VCaP (cell line): ENCODE measurements around the gene TBX15.

Experiments
- H3K27ac ChIP-seq: fragments of 450-650 bp; 2 replicates; pipeline ENCODE4 v1.5.1; 2017
- TF ChIP-seq, protein P1 (sequence below): fragments of 450-650 bp; conservative IDR thresholded peaks from 2 replicates; pipeline ENCODE4 v1.5.1; 2017; ENCODE audit warnings: mild to moderate bottlenecking, moderate library complexity

The TBX15 gene

GRCh38 chr1:118982821-118983557 lies 5.2 kb downstream of the TBX15 start:
- TF ChIP-seq, protein P1, sequence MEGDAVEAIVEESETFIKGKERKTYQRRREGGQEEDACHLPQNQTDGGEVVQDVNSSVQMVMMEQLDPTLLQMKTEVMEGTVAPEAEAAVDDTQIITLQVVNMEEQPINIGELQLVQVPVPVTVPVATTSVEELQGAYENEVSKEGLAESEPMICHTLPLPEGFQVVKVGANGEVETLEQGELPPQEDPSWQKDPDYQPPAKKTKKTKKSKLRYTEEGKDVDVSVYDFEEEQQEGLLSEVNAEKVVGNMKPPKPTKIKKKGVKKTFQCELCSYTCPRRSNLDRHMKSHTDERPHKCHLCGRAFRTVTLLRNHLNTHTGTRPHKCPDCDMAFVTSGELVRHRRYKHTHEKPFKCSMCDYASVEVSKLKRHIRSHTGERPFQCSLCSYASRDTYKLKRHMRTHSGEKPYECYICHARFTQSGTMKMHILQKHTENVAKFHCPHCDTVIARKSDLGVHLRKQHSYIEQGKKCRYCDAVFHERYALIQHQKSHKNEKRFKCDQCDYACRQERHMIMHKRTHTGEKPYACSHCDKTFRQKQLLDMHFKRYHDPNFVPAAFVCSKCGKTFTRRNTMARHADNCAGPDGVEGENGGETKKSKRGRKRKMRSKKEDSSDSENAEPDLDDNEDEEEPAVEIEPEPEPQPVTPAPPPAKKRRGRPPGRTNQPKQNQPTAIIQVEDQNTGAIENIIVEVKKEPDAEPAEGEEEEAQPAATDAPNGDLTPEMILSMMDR: no peak
- H3K27ac ChIP-seq: no peak overlapping the region

- TF ChIP-seq, protein P1: no peak
Measured at GRCh38 chr1:118982266-118982665, 5.9 kb downstream of the TBX15 start.

GRCh38 chr1:118981436-118981835 lies 6.7 kb downstream of the TBX15 start:
- H3K27ac ChIP-seq: no peak overlapping the region
- TF ChIP-seq, protein P1: no peak

More at GRCh38 chr1:118982266-118982665, 5.9 kb downstream of the TBX15 start:
- no peak overlapping the region for H3K27ac ChIP-seq

DNA sequence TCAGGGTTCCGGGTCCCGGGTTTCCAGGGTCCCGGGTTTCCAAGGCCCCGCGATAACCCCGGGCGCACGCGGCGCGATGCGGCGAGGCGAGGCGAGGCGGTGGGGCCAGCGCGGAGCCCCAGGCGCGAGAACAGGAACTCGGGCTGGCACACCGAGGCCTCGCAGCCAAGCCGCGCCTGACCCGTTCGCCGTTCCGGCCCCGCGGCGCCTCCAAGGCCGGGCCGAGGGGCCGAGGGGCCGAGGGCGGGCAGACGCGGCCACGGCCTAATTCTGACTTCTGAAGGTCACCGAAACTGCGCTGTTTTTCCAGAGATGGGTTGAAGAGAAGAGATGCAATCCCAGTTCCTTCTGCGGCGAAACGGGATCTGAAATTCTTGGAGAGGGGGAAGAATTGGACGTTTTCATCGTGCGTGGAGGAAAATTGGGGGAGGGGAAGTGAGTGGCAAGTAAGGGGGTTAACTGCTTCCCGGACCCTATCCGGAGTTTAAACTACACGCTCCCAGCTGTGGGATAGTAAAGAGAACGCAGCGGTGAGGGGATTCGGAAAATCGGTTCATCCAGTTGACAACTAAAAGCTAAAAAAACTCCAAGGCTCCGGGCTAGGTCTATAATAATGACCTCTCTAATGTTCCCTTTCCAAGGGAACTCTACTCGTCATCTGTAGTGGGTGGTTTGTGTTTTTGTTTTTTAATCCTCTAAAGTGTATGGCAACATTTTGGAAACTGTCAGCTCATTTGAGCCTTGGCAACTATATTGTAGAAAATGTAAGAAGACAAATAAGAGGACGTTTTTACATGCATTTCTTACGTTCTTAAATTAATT lies 8.2 kb downstream of the TBX15 start:
- TF ChIP-seq, protein P1: no peak

DNA sequence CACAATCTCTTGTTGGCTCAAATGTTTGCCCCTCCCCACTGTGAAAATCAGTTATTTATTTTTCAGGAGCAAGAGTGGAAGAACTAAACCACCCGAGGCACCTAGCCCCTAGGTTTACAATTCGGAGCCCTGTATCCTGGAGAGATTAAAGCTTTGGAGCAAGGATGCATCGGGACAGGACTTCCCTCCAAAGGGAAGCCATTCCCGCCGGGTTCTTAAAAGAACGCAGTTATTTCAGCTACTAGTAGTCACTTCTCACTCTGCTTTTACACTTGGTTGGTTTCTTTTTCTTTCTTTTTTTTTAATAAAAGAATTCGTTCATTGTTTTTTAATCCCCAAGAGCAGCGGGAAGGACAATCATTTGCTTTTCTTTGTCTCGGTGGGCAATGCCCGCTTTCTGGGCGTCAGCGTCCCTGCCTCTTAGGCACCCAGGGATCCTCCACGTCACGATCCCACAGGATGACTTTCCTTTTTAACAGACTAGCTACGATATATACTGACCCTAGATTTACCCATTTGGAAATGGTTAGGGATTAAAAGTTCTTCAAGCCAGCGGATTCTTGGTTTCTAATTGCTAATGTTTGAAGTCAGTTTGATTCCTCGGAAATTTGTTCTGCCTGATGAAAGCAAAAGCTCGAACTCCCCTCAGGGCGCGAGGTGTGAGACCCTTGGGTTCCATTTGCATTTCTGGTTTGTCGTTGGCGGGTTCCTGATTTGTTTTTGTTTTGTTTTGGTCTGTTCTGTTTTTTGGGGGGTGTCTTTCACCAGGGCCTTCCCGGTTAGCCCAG lies 9.0 kb downstream of the TBX15 start:
- TF ChIP-seq, protein P1: no peak
- H3K27ac ChIP-seq: no peak overlapping the region

More for the DNA sequence above, 8.2 kb downstream of the TBX15 start:
- no peak overlapping the region for H3K27ac ChIP-seq

DNA sequence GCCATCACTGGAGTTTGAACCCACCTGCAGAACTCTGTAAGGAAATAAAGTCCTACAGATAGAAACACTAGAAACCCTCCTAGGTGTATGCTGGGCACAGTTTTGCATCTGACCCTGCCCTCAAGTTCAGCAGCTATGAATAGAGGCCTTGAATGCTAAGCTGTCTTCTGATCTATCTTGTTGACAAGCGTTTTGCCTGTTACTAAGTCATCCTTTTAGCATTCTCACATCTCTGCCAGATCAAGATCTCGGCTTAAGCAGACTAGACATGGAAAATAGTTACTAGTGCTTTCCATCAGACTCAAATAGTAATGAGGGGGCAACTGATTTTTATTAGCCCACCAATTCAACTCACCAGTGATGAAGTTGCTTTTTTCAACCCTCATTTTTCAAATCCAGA lies 10.5 kb downstream of the TBX15 start:
- no peak overlapping the region for H3K27ac ChIP-seq

More for the DNA sequence above, 10.5 kb downstream of the TBX15 start:
- TF ChIP-seq, protein P1: no peak
